ENCODE data around the gene MGMT.

Gene MGMT

GRCh38 chr10:129617768-129618167 lies 150.7 kb downstream of the MGMT start:
- DNase-seq (ENCODE audit: low spot score in 2 of 2) (no peak), ATAC-seq (ENCODE audit: low read depth) (no peak)
- H3K36me3 Mint-ChIP-seq: peaks cover 24% of the 10 kb centered on the region
- H3K4me3 Mint-ChIP-seq: no peak overlapping the region
- H3K4me1 Mint-ChIP-seq: peaks cover 26% of the 10 kb centered on the region
- no peaks in the 10 kb centered on the region for H3K9me3 Mint-ChIP-seq
- H3K27ac Mint-ChIP-seq: no peak overlapping the region
- H3K27me3 Mint-ChIP-seq: no peaks in the 10 kb centered on the region

DNA sequence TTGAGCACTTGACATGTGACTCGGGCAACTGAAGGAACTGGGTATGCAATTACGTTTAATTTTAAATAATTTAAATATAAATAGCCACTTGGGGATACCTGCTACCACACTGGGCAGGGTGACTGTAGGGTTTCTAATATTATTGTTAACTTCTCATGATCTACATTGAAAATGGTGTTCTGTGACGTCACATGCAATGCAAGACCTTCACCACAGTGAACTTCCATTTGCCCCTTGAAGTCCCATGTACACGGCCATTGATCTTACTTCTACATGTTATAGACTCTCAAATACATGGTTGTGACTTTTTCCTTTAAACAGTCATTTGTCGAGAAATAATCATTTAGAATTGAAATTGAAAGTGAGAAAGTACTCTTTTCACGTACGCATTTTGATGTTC lies 154.0 kb downstream of the MGMT start:
- Mint-ChIP-seq H3K27me3 (no peaks in the 10 kb centered on the region), H3K36me3 (peaks cover 17% of the 10 kb centered on the region), H3K4me3 (no peak overlapping the region), H3K27ac (no peak overlapping the region), H3K9me3 (no peaks in the 10 kb centered on the region), H3K4me1 (peaks cover 22% of the 10 kb centered on the region)
- DNase-seq (ENCODE audit: low spot score in 2 of 2): no peak
- ATAC-seq (ENCODE audit: low read depth): no peak

DNA sequence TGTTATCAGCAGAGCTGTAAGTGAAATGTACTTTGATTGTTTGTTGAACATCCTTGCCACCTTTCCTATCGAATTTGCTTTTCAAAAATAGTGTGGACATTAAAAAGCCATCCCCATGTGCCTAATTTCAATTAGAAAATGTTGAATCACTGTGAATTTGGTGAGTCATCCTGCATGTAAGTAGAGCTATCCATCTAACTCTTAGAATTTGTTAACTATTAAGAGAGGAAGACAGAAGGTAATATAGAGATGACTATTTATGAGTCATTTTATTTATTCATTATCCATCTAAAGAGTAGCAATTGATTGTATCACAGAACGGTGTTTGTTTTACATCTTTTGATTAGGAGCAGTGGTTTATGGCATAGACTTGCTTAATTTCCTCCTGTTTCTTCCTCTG lies 154.7 kb downstream of the MGMT start:
- H3K36me3 Mint-ChIP-seq: peaks cover 15% of the 10 kb centered on the region
- ATAC-seq (ENCODE audit: low read depth): no peak
- H3K27ac Mint-ChIP-seq: no peak overlapping the region
- no peaks in the 10 kb centered on the region for H3K27me3 Mint-ChIP-seq
- H3K9me3 Mint-ChIP-seq: no peaks in the 10 kb centered on the region
- DNase-seq (ENCODE audit: low spot score in 2 of 2): no peak
- no peak overlapping the region for H3K4me3 Mint-ChIP-seq
- H3K4me1 Mint-ChIP-seq: peaks cover 22% of the 10 kb centered on the region

DNA sequence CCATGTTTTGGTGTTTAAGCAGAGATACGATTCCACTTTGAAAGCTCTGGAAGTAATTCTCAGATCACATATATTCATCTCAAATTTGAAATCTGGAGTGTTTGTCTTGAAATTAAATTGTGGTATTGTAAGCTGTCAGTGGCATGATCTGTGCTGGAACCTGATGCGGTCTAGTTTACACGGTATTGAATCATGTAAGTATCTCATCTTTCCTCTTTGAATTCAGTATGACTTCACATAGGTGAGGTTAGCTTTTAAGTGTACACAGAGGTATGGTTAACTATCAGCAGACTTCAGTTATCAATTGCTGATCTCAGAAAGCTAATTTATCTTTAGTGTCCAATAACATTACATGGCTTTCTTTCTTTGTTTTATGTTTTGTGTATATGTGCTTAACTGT lies 155.2 kb downstream of the MGMT start:
- no peaks in the 10 kb centered on the region for H3K9me3 Mint-ChIP-seq
- no peak overlapping the region for H3K27ac Mint-ChIP-seq
- ATAC-seq (ENCODE audit: low read depth) (no peak), DNase-seq (ENCODE audit: low spot score in 2 of 2) (no peak)
- H3K36me3 Mint-ChIP-seq: peaks cover 15% of the 10 kb centered on the region
- H3K4me3 Mint-ChIP-seq: no peak overlapping the region
- peaks cover 23% of the 10 kb centered on the region for H3K4me1 Mint-ChIP-seq
- H3K27me3 Mint-ChIP-seq: no peaks in the 10 kb centered on the region

- H3K4me3 Mint-ChIP-seq: no peak overlapping the region
- ATAC-seq (ENCODE audit: low read depth): no peak
- H3K9me3 Mint-ChIP-seq: no peaks in the 10 kb centered on the region
- peaks cover 25% of the 10 kb centered on the region for H3K4me1 Mint-ChIP-seq
- H3K36me3 Mint-ChIP-seq: peaks cover 16% of the 10 kb centered on the region
- H3K27me3 Mint-ChIP-seq: no peaks in the 10 kb centered on the region
- no peak for DNase-seq (ENCODE audit: low spot score in 2 of 2)
- H3K27ac Mint-ChIP-seq: no peak overlapping the region
Measured at GRCh38 chr10:129622736-129623135, 155.7 kb downstream of the MGMT start.

DNA sequence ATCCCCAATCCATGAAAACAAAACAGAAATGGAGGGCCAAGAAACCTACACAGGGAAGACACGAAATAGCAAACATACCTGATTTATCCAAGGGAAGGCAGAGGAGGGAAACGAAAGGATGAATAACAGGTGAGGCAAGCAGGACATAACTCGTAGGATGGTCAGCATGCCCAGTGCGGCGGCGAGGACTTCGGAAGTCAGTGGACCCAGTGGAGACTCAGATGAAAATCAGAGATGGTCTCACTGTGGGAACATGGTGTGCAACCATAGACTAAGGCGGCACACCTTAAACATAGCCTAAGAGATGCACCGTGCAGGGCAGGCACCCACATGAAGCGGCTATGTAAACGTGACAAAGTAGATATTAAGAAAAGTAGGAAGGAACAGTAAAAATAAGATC lies 157.5 kb downstream of the MGMT start:
- Mint-ChIP-seq H3K27ac (no peak overlapping the region), H3K36me3 (peaks cover 22% of the 10 kb centered on the region), H3K4me1 (peaks cover 20% of the 10 kb centered on the region), H3K4me3 (no peak overlapping the region), H3K27me3 (no peaks in the 10 kb centered on the region), H3K9me3 (no peaks in the 10 kb centered on the region)
- DNase-seq (ENCODE audit: low spot score in 2 of 2): no peak
- no peak for ATAC-seq (ENCODE audit: low read depth)

DNA sequence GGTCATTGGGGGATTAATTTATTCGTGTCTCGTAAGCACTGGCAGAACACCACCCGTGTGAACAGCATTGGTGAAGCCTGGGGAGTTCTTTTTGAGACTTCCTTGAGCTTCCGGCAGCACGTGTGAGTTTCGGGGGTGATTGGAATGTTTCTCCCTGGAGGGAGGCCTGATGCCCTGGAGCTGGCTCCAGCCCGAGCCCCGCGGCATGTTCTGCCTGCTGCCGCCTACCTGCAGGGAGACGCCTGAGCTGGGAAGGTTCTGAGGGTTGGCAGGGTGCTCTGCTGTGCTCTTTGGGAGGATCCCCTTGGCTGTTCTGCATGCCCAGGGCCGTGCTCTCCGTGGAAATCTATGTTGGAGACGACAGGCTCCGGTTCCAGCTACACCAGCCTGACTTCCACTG lies 159.3 kb downstream of the MGMT start:
- H3K9me3 Mint-ChIP-seq: no peaks in the 10 kb centered on the region
- ATAC-seq (ENCODE audit: low read depth) (no peak), DNase-seq (ENCODE audit: low spot score in 2 of 2) (no peak)
- H3K4me1 Mint-ChIP-seq: peaks cover 15% of the 10 kb centered on the region
- no peak overlapping the region for H3K27ac Mint-ChIP-seq
- no peaks in the 10 kb centered on the region for H3K27me3 Mint-ChIP-seq
- H3K4me3 Mint-ChIP-seq: no peak overlapping the region
- peaks cover 24% of the 10 kb centered on the region for H3K36me3 Mint-ChIP-seq

GRCh38 chr10:129626796-129627435 lies 159.9 kb downstream of the MGMT start:
- no peak overlapping the region for H3K27ac Mint-ChIP-seq

GRCh38 chr10:129627442-129627841 lies 160.4 kb downstream of the MGMT start:
- Mint-ChIP-seq H3K27me3 (no peaks in the 10 kb centered on the region), H3K36me3 (peaks cover 24% of the 10 kb centered on the region), H3K27ac (no peak overlapping the region), H3K9me3 (no peaks in the 10 kb centered on the region), H3K4me3 (no peak overlapping the region), H3K4me1 (peaks cover 12% of the 10 kb centered on the region)
- DNase-seq (ENCODE audit: low spot score in 2 of 2): no peak
- no peak for ATAC-seq (ENCODE audit: low read depth)

More at GRCh38 chr10:129626796-129627435, 159.9 kb downstream of the MGMT start:
- DNase-seq (ENCODE audit: low spot score in 2 of 2): no peak
- H3K27me3 Mint-ChIP-seq: no peaks in the 10 kb centered on the region
- H3K36me3 Mint-ChIP-seq: peaks cover 20% of the 10 kb centered on the region
- ATAC-seq (ENCODE audit: low read depth): no peak
- peaks cover 12% of the 10 kb centered on the region for H3K4me1 Mint-ChIP-seq
- no peaks in the 10 kb centered on the region for H3K9me3 Mint-ChIP-seq
- no peak overlapping the region for H3K4me3 Mint-ChIP-seq

- peaks cover 2% of the 10 kb centered on the region for H3K9me3 Mint-ChIP-seq
- peaks cover 30% of the 10 kb centered on the region for H3K36me3 Mint-ChIP-seq
- H3K27me3 Mint-ChIP-seq: no peaks in the 10 kb centered on the region
- peaks cover 8% of the 10 kb centered on the region for H3K4me1 Mint-ChIP-seq
- no peak overlapping the region for H3K4me3 Mint-ChIP-seq
- DNase-seq (ENCODE audit: low spot score in 2 of 2): no peak
- ATAC-seq (ENCODE audit: low read depth): no peak
- no peak overlapping the region for H3K27ac Mint-ChIP-seq
Measured at GRCh38 chr10:129628823-129629222, 161.8 kb downstream of the MGMT start.

GRCh38 chr10:129629911-129630310 lies 162.9 kb downstream of the MGMT start:
- ATAC-seq (ENCODE audit: low read depth): no peak
- Mint-ChIP-seq H3K36me3 (peaks cover 38% of the 10 kb centered on the region), H3K9me3 (peaks cover 8% of the 10 kb centered on the region)

DNA sequence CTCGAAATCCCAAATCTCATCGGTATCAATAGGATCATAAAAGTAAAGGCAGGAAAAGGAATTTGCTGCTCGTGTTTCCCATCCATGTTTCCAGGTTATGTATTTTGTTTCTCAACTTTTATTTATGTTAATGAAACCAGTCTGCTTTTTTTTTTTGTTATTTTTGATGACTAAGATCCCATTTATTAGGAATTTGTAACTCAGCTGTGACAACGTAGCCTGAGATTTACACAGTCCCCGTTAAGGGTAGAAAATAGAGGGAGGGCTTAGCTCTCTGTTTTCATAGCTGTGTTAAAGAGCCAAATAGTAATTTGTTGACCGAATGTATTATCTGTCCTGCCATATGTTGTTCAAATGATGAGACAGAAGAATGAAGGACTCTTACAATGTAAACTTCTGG lies 164.0 kb downstream of the MGMT start:
- ATAC-seq (ENCODE audit: low read depth): no peak
- Mint-ChIP-seq H3K4me3 (no peak overlapping the region), H3K27me3 (no peaks in the 10 kb centered on the region), H3K9me3 (peaks cover 8% of the 10 kb centered on the region), H3K27ac (no peak overlapping the region), H3K36me3 (peaks cover 42% of the 10 kb centered on the region), H3K4me1 (peaks cover 5% of the 10 kb centered on the region)
- DNase-seq (ENCODE audit: low spot score in 2 of 2): no peak

More at GRCh38 chr10:129629911-129630310, 162.9 kb downstream of the MGMT start:
- Mint-ChIP-seq H3K4me1 (peaks cover 8% of the 10 kb centered on the region), H3K27ac (no peak overlapping the region), H3K4me3 (no peak overlapping the region), H3K27me3 (no peaks in the 10 kb centered on the region)
- no peak for DNase-seq (ENCODE audit: low spot score in 2 of 2)

DNA sequence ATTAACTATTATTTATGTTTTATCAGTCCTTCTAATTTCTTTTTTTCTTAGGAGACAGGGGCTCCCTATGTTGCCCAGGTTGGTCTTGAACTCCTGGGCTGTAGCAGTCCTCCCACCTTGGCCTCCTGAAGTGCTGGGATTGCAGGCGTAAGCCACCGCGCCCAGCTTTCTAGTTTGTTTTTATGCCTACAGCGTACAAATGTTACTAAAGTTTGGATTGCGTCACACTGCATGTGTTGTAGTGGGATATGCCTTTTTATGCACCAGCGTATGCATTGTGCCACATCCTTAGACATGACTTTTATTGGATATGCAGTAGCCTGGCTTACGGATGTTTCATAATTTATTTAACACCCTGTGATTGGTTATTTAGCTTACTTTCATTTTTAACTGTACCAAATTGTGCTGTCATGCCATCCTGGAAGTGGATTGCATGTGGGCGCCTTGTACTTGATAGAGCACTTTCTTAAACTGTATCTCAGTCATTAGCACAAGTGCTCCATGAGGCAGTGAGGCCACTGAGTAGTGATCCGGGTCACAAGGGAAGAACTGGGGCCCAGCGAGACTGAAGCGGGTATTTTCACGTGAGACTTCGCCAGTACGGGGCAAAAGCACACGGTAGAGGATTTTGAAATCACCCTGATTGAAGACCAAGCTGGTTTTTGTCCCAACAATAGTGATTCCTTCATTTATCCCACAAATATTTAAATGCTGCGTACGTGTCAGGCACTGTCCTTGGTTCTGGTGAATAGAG lies 165.0 kb downstream of the MGMT start:
- no peak overlapping the region for H3K4me3 Mint-ChIP-seq
- no peak overlapping the region for H3K27ac Mint-ChIP-seq
- peaks cover 4% of the 10 kb centered on the region for H3K4me1 Mint-ChIP-seq
- H3K27me3 Mint-ChIP-seq: no peaks in the 10 kb centered on the region
- DNase-seq (ENCODE audit: low spot score in 2 of 2): no peak
- no peak for ATAC-seq (ENCODE audit: low read depth)
- H3K36me3 Mint-ChIP-seq: peaks cover 42% of the 10 kb centered on the region
- peaks cover 8% of the 10 kb centered on the region for H3K9me3 Mint-ChIP-seq

GRCh38 chr10:129637010-129637409 lies 170.0 kb downstream of the MGMT start:
- Mint-ChIP-seq H3K27me3 (no peaks in the 10 kb centered on the region), H3K27ac (no peak overlapping the region), H3K9me3 (peaks cover 8% of the 10 kb centered on the region), H3K4me1 (no peaks in the 10 kb centered on the region), H3K36me3 (peaks cover 30% of the 10 kb centered on the region), H3K4me3 (no peak overlapping the region)
- ATAC-seq (ENCODE audit: low read depth) (no peak), DNase-seq (ENCODE audit: low spot score in 2 of 2) (no peak)

DNA sequence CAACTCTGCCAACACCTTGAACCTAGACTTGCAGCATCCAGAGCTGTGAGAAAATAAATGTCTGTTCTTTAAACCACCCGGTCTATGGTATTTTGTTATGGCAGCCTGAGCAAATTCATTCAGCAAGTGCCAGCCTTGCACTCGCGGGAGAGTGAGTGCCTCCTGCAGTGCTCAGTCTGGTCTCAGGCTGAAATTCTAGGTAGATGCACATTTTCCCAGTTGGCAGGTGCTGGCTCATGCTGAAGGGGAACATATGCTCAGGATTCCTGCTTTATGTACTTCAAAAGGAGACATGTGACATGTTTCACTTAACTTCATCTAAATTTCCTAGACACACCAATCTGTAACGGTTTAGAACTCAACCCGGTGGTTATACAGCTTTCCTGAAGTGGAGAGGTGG lies 170.8 kb downstream of the MGMT start:
- no peak overlapping the region for H3K27ac Mint-ChIP-seq
- H3K36me3 Mint-ChIP-seq: peaks cover 24% of the 10 kb centered on the region
- no peaks in the 10 kb centered on the region for H3K4me1 Mint-ChIP-seq
- H3K4me3 Mint-ChIP-seq: no peak overlapping the region
- DNase-seq (ENCODE audit: low spot score in 2 of 2) (no peak), ATAC-seq (ENCODE audit: low read depth) (no peak)
- no peaks in the 10 kb centered on the region for H3K27me3 Mint-ChIP-seq
- H3K9me3 Mint-ChIP-seq: peaks cover 8% of the 10 kb centered on the region
